HepG2 (cell line): ENCODE results near the gene TIA1. TPM values are rescaled to one million over a fixed set of nuclear protein-coding genes. Genes with fewer than 3 reads are reported as not detected.

Experiments
- ATF1 ChIP-seq: IDR thresholded peaks from 2 replicates; pipeline ENCODE4 v1.6.1; 2016; ENCODE audit warnings: mild to moderate bottlenecking, control low read depth
- HDAC6 ChIP-seq: fragments of 200-600 bp; sonication (generic); IDR thresholded peaks from 2 replicates; pipeline ENCODE4 v1.7.0; 2017; ENCODE audit warnings: mild to moderate bottlenecking, antibody characterized with exemption, low read length, low read depth
- MEIS2 ChIP-seq: sonication (generic); formaldehyde crosslinking; IDR thresholded peaks from 2 replicates; pipeline ENCODE4 v1.9.0; 2021; ENCODE audit warnings: mild to moderate bottlenecking, missing genetic modification reagents
- RELA ChIP-seq: sonication (generic); formaldehyde crosslinking; IDR thresholded peaks from 2 replicates; pipeline ENCODE4 v1.4.0; 2020; ENCODE audit warnings: missing genetic modification reagents
- SALL1 ChIP-seq: sonication (generic); formaldehyde crosslinking; IDR thresholded peaks from 2 replicates; pipeline ENCODE4 v1.8.0; 2022; ENCODE audit warnings: mild to moderate bottlenecking, missing genetic modification reagents
- SMAD3 ChIP-seq: sonication (generic); formaldehyde crosslinking; IDR thresholded peaks from 2 replicates; pipeline ENCODE4 v1.4.0; 2020; ENCODE audit warnings: missing genetic modification reagents
- SP140L ChIP-seq: sonication (generic); formaldehyde crosslinking; IDR thresholded peaks from 2 replicates; pipeline ENCODE4 v1.4.0; 2020; ENCODE audit warnings: missing genetic modification reagents, borderline replicate concordance
- TBP ChIP-seq: sonication (generic); formaldehyde crosslinking; IDR thresholded peaks from 2 replicates; pipeline ENCODE4 v1.5.0; 2020; ENCODE audit warnings: missing genetic modification reagents
- TEAD3 ChIP-seq: optimal IDR thresholded peaks from 2 replicates; pipeline ENCODE3; 2016; ENCODE audit warnings: borderline replicate concordance
- ZBTB1 ChIP-seq: sonication (generic); formaldehyde crosslinking; IDR thresholded peaks from 2 replicates; pipeline ENCODE4 v1.4.0; 2020; ENCODE audit warnings: missing genetic modification reagents, borderline replicate concordance
- ZBTB7A ChIP-seq: sonication (generic); formaldehyde crosslinking; IDR thresholded peaks from 2 replicates; pipeline ENCODE4 v1.8.0; 2022; ENCODE audit warnings: mild to moderate bottlenecking, missing genetic modification reagents
- ZNF557 ChIP-seq: sonication (generic); formaldehyde crosslinking; IDR thresholded peaks from 2 replicates; pipeline ENCODE4 v1.4.0; 2020; ENCODE audit warnings: missing genetic modification reagents
- ZNF564 ChIP-seq: sonication (generic); formaldehyde crosslinking; IDR thresholded peaks from 2 replicates; pipeline ENCODE4 v1.8.1; 2023; ENCODE audit warnings: mild to moderate bottlenecking, missing genetic modification reagents
- ZNF629 ChIP-seq: sonication (generic); formaldehyde crosslinking; conservative IDR thresholded peaks from 2 replicates; pipeline ENCODE4 v1.5.0; 2020; ENCODE audit warnings: missing genetic modification reagents
- ZNF674 ChIP-seq: sonication (generic); formaldehyde crosslinking; IDR thresholded peaks from 2 replicates; pipeline ENCODE4 v1.5.0; 2020; ENCODE audit warnings: low read depth, mild to moderate bottlenecking, missing genetic modification reagents
- ZNF749 ChIP-seq: sonication (generic); formaldehyde crosslinking; IDR thresholded peaks from 2 replicates; pipeline ENCODE4 v1.8.0; 2022; ENCODE audit warnings: mild to moderate bottlenecking, missing genetic modification reagents, moderate library complexity, borderline replicate concordance
- ZNF781 ChIP-seq: sonication (generic); formaldehyde crosslinking; IDR thresholded peaks from 2 replicates; pipeline ENCODE4 v1.5.1; 2020; ENCODE audit warnings: borderline replicate concordance, mild to moderate bottlenecking, missing genetic modification reagents; ENCODE audit errors: not compliant biosample characterization
- polyA plus RNA-seq, 8 experiments: library from polyadenylated mRNA; depleted of rRNA in 3 of 8; stranded (reverse) in 7 of 8; unstranded in 1 of 8; fragments of >200 nt; fragmentation: Illumina TruSeq in 4 of 8; extraction: Trizol in 4 of 8; gene quantifications; 2 replicates each; pipeline versions ENCODE4 v1.2.1 to v1.2.3, GENCODE V29; 2011 to 2016; ENCODE audit warnings: low read depth in 4 of 8, missing spikeins in 1 of 8, mixed read lengths in 1 of 8; ENCODE audit not compliant: insufficient read depth in 1 of 8
- total RNA-seq, 5 experiments: library from RNA; depleted of rRNA; stranded (reverse); fragments of >200 nt; fragmentation: Illumina TruSeq; extraction: Trizol; gene quantifications; 2 replicates each; pipeline ENCODE4 v1.2.3, GENCODE V29; 2016; ENCODE audit warnings: low read depth in 1 of 5
- TF ChIP-seq, protein P1 (sequence below): fragments of 450-650 bp; IDR thresholded peaks from 2 replicates; pipeline ENCODE4 v1.6.1; 2017
- TF ChIP-seq, protein P2 (sequence below): sonication (generic); formaldehyde crosslinking; IDR thresholded peaks from 2 replicates; pipeline ENCODE4 v1.4.0; 2020; ENCODE audit warnings: missing genetic modification reagents, borderline replicate concordance
- TF ChIP-seq, protein P3 (sequence below): sonication (generic); formaldehyde crosslinking; IDR thresholded peaks from 2 replicates; pipeline ENCODE4 v1.4.0; 2020; ENCODE audit warnings: missing genetic modification reagents, borderline replicate concordance
- TF ChIP-seq, protein P4 (sequence below): sonication (generic); formaldehyde crosslinking; IDR thresholded peaks from 2 replicates; pipeline ENCODE4 v1.5.0; 2020; ENCODE audit warnings: missing genetic modification reagents, mild to moderate bottlenecking, borderline replicate concordance
- TF ChIP-seq, protein P5 (sequence below): sonication (generic); formaldehyde crosslinking; IDR thresholded peaks from 2 replicates; pipeline ENCODE4 v1.4.0; 2020; ENCODE audit warnings: mild to moderate bottlenecking, low read depth, missing genetic modification reagents

TIA1 gene
- total and polyA plus RNA-seq, 2 of the 13 experiments (the other 11 are each of a cell fraction or from before 2014, with no cell fraction given), result 209 to 319 TPM

DNA sequence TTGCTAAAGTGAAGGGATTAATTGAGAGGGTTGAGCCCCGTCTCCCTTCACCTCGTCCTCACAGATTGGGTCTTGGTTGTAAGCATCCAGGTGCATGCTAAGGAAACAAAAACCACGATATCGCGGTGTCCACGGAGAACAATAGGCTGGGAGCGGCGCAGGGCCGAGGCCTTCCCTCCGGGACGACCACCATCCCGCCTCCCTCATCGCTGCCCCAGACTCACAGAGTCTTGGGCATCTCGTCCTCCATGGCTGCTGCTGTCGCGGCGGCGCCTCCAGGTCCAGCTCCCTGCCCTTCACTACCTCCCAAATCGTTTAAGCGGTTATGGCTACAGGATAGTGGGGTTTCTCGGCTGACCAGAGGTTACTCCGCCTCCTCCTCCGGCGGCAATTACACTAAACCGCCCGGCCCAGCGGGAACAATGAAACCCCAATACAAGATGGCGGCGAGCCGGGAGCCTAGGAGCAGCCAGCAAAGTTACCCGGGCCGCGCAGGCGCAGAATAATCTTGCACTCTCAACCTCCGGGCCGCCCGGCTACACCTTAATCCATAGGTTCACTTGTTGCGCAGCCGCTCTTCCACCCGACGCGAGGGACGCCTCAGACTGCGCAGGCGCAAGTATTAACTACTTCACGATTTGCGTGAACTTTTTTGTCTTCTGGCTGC is at the start of gene TIA1 (continued):
- TF ChIP-seq ZNF557 (CRISPR knock-in tag) (peak; percentile 15; the same call in 1 of the 2 replicates), SALL1 (CRISPR knock-in tag) (peak; percentile 82), TEAD3 (no peak), ATF1 (no peak), TBP (CRISPR knock-in tag) (no peak), ZBTB1 (no peak), HDAC6 (no peak), RELA (CRISPR knock-in tag) (peak; percentile 39; the same call in 1 of the 2 replicates), ZNF629 (CRISPR knock-in tag) (no peak), ZNF674 (CRISPR knock-in tag) (0 out of 2 replicates have a peak, but pooled peaks have one; percentile 31), SMAD3 (CRISPR knock-in tag) (0 out of 2 replicates have a peak, but pooled peaks have one; percentile 26), ZNF749 (CRISPR knock-in tag) (peak; percentile 52; the same call in 1 of the 2 replicates), MEIS2 (CRISPR knock-in tag) (peak; percentile 70; the same call in 1 of the 2 replicates), SP140L (CRISPR knock-in tag) (no peak), ZNF564 (CRISPR knock-in tag) (0 out of 2 replicates have a peak, but pooled peaks have one; percentile 59), ZNF781 (CRISPR knock-in tag) (no peak), ZBTB7A (CRISPR knock-in tag) (0 out of 2 replicates have a peak, but pooled peaks have one; percentile 62)
- TF ChIP-seq, protein P1, sequence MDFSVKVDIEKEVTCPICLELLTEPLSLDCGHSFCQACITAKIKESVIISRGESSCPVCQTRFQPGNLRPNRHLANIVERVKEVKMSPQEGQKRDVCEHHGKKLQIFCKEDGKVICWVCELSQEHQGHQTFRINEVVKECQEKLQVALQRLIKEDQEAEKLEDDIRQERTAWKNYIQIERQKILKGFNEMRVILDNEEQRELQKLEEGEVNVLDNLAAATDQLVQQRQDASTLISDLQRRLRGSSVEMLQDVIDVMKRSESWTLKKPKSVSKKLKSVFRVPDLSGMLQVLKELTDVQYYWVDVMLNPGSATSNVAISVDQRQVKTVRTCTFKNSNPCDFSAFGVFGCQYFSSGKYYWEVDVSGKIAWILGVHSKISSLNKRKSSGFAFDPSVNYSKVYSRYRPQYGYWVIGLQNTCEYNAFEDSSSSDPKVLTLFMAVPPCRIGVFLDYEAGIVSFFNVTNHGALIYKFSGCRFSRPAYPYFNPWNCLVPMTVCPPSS, result no peak
- TF ChIP-seq, protein P2, sequence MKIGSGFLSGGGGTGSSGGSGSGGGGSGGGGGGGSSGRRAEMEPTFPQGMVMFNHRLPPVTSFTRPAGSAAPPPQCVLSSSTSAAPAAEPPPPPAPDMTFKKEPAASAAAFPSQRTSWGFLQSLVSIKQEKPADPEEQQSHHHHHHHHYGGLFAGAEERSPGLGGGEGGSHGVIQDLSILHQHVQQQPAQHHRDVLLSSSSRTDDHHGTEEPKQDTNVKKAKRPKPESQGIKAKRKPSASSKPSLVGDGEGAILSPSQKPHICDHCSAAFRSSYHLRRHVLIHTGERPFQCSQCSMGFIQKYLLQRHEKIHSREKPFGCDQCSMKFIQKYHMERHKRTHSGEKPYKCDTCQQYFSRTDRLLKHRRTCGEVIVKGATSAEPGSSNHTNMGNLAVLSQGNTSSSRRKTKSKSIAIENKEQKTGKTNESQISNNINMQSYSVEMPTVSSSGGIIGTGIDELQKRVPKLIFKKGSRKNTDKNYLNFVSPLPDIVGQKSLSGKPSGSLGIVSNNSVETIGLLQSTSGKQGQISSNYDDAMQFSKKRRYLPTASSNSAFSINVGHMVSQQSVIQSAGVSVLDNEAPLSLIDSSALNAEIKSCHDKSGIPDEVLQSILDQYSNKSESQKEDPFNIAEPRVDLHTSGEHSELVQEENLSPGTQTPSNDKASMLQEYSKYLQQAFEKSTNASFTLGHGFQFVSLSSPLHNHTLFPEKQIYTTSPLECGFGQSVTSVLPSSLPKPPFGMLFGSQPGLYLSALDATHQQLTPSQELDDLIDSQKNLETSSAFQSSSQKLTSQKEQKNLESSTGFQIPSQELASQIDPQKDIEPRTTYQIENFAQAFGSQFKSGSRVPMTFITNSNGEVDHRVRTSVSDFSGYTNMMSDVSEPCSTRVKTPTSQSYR (CRISPR knock-in tag), result no peak; the same call in 1 of the 2 replicates
- TF ChIP-seq, protein P3, sequence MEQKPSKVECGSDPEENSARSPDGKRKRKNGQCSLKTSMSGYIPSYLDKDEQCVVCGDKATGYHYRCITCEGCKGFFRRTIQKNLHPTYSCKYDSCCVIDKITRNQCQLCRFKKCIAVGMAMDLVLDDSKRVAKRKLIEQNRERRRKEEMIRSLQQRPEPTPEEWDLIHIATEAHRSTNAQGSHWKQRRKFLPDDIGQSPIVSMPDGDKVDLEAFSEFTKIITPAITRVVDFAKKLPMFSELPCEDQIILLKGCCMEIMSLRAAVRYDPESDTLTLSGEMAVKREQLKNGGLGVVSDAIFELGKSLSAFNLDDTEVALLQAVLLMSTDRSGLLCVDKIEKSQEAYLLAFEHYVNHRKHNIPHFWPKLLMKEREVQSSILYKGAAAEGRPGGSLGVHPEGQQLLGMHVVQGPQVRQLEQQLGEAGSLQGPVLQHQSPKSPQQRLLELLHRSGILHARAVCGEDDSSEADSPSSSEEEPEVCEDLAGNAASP, result no peak
- TF ChIP-seq, protein P4, sequence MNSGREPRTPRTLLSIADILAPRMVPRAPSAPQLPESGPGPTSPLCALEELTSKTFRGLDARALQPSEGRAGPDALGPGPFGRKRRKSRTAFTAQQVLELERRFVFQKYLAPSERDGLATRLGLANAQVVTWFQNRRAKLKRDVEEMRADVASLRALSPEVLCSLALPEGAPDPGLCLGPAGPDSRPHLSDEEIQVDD (CRISPR knock-in tag), result 0 out of 2 replicates have a peak, but pooled peaks have one; percentile 15
- TF ChIP-seq, protein P5, sequence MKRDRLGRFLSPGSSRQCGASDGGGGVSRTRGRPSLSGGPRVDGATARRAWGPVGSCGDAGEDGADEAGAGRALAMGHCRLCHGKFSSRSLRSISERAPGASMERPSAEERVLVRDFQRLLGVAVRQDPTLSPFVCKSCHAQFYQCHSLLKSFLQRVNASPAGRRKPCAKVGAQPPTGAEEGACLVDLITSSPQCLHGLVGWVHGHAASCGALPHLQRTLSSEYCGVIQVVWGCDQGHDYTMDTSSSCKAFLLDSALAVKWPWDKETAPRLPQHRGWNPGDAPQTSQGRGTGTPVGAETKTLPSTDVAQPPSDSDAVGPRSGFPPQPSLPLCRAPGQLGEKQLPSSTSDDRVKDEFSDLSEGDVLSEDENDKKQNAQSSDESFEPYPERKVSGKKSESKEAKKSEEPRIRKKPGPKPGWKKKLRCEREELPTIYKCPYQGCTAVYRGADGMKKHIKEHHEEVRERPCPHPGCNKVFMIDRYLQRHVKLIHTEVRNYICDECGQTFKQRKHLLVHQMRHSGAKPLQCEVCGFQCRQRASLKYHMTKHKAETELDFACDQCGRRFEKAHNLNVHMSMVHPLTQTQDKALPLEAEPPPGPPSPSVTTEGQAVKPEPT (CRISPR knock-in tag), result peak; percentile 91
